Activated naive CD4-positive, alpha-beta T cell treated with anti-CD3 and anti-CD28 coated beads, Interleukin-2, amount 50 U/mL, for 24 hours (primary cell): Measurements from ENCODE around the gene PPP1R1B.

Experiments
- H3K27ac Mint-ChIP-seq: one replicate; pipeline ENCODE4 v1.8.0; 2021; ENCODE audit warnings: mild to moderate bottlenecking, mixed read lengths
- H3K27me3 Mint-ChIP-seq: one replicate; pipeline ENCODE4 v1.8.0; 2021; ENCODE audit warnings: mixed read lengths
- H3K36me3 Mint-ChIP-seq: one replicate; pipeline ENCODE4 v1.8.0; 2021; ENCODE audit warnings: mixed read lengths
- H3K4me1 Mint-ChIP-seq: one replicate; pipeline ENCODE4 v1.8.0; 2021; ENCODE audit warnings: mixed read lengths
- H3K4me3 Mint-ChIP-seq: one replicate; pipeline ENCODE4 v1.8.0; 2021; ENCODE audit warnings: mild to moderate bottlenecking, mixed read lengths
- H3K9me3 Mint-ChIP-seq: one replicate; pipeline ENCODE4 v1.8.0; 2021; ENCODE audit warnings: mixed read lengths

PPP1R1B gene

GRCh38 chr17:39661744-39662541, 35.2 kb downstream of the PPP1R1B start:
- Mint-ChIP-seq H3K9me3 (no peaks in the 10 kb centered on the region), H3K36me3 (peaks cover 7% of the 10 kb centered on the region), H3K27ac (no peak overlapping the region), H3K27me3 (peaks cover 2% of the 10 kb centered on the region), H3K4me1 (peaks cover 26% of the 10 kb centered on the region), H3K4me3 (no peak overlapping the region)

- no peak overlapping the region for H3K4me3 Mint-ChIP-seq
- peaks cover 7% of the 10 kb centered on the region for H3K36me3 Mint-ChIP-seq
- peaks cover 24% of the 10 kb centered on the region for H3K4me1 Mint-ChIP-seq
- H3K27me3 Mint-ChIP-seq: peaks cover 3% of the 10 kb centered on the region
- H3K9me3 Mint-ChIP-seq: no peaks in the 10 kb centered on the region
- no peak overlapping the region for H3K27ac Mint-ChIP-seq
Measured at GRCh38 chr17:39662551-39663339, 36.0 kb downstream of the PPP1R1B start.

- no peak overlapping the region for H3K4me3 Mint-ChIP-seq
- peaks cover 3% of the 10 kb centered on the region for H3K27me3 Mint-ChIP-seq
- H3K9me3 Mint-ChIP-seq: no peaks in the 10 kb centered on the region
- peaks cover 7% of the 10 kb centered on the region for H3K36me3 Mint-ChIP-seq
- H3K4me1 Mint-ChIP-seq: peaks cover 18% of the 10 kb centered on the region
- no peak overlapping the region for H3K27ac Mint-ChIP-seq
Measured at GRCh38 chr17:39663340-39663687, 36.6 kb downstream of the PPP1R1B start.

GRCh38 chr17:39663688-39664580, 37.2 kb downstream of the PPP1R1B start:
- Mint-ChIP-seq H3K27me3 (peaks cover 7% of the 10 kb centered on the region), H3K4me3 (no peak overlapping the region), H3K27ac (peak overlapping the region; percentile 12), H3K9me3 (no peaks in the 10 kb centered on the region), H3K4me1 (peaks cover 18% of the 10 kb centered on the region), H3K36me3 (peaks cover 7% of the 10 kb centered on the region)

GRCh38 chr17:39664581-39665561, 38.1 kb downstream of the PPP1R1B start, which contains the start of gene TCAP:
TSS of gene TCAP (plus strand) at chr17:39665349. CDS start at chr17:39665360, 11 bp downstream.
- Mint-ChIP-seq H3K4me3 (no peak within 1 kb of the TSS), H3K27ac (peak within 1 kb of the TSS; percentile 62), H3K27me3 (peaks cover 8% of the 10 kb centered on the region), H3K4me1 (peaks cover 13% of the 10 kb centered on the region), H3K36me3 (peaks cover 7% of the 10 kb centered on the region), H3K9me3 (no peaks in the 10 kb centered on the region)

- peaks cover 8% of the 10 kb centered on the region for H3K27me3 Mint-ChIP-seq
- H3K36me3 Mint-ChIP-seq: peaks cover 7% of the 10 kb centered on the region
- no peak overlapping the region for H3K4me3 Mint-ChIP-seq
- peaks cover 12% of the 10 kb centered on the region for H3K4me1 Mint-ChIP-seq
- H3K9me3 Mint-ChIP-seq: no peaks in the 10 kb centered on the region
- peak overlapping the region; percentile 23 for H3K27ac Mint-ChIP-seq
Measured at GRCh38 chr17:39665642-39666224, 39.0 kb downstream of the PPP1R1B start.

- Mint-ChIP-seq H3K27me3 (peaks cover 8% of the 10 kb centered on the region), H3K4me3 (no peak overlapping the region), H3K36me3 (peaks cover 4% of the 10 kb centered on the region), H3K4me1 (peaks cover 7% of the 10 kb centered on the region), H3K27ac (peak overlapping the region; percentile 23), H3K9me3 (no peaks in the 10 kb centered on the region)
Measured at GRCh38 chr17:39666231-39666600, 39.5 kb downstream of the PPP1R1B start.

- H3K27ac Mint-ChIP-seq: no peak overlapping the region
- peak overlapping the region; percentile 58 for H3K4me3 Mint-ChIP-seq
- H3K27me3 Mint-ChIP-seq: peaks cover 8% of the 10 kb centered on the region
- peaks cover 6% of the 10 kb centered on the region for H3K4me1 Mint-ChIP-seq
- H3K36me3 Mint-ChIP-seq: peaks cover 1% of the 10 kb centered on the region
- no peaks in the 10 kb centered on the region for H3K9me3 Mint-ChIP-seq
Measured at GRCh38 chr17:39666601-39667261, 40.0 kb downstream of the PPP1R1B start.

- peaks cover 13% of the 10 kb centered on the region for H3K4me1 Mint-ChIP-seq
- peak overlapping the region; percentile 58 for H3K4me3 Mint-ChIP-seq
- H3K27ac Mint-ChIP-seq: no peak overlapping the region
- no peaks in the 10 kb centered on the region for H3K9me3 Mint-ChIP-seq
- no peaks in the 10 kb centered on the region for H3K36me3 Mint-ChIP-seq
- peaks cover 8% of the 10 kb centered on the region for H3K27me3 Mint-ChIP-seq
Measured at GRCh38 chr17:39667262-39667944, 40.7 kb downstream of the PPP1R1B start.

GRCh38 chr17:39667945-39668924, 41.5 kb downstream of the PPP1R1B start, which contains the start of gene PNMT:
TSS of gene PNMT (plus strand) at chr17:39668453. CDS start at chr17:39668476, 23 bp downstream.
- Mint-ChIP-seq H3K4me1 (peaks cover 14% of the 10 kb centered on the region), H3K4me3 (peak within 1 kb of the TSS; percentile 73), H3K27ac (peak within 1 kb of the TSS; percentile 61)

GRCh38 chr17:39669897-39670735, 43.4 kb downstream of the PPP1R1B start:
- Mint-ChIP-seq H3K36me3 (no peaks in the 10 kb centered on the region), H3K27ac (no peak overlapping the region), H3K27me3 (peaks cover 8% of the 10 kb centered on the region), H3K9me3 (no peaks in the 10 kb centered on the region), H3K4me1 (peaks cover 14% of the 10 kb centered on the region), H3K4me3 (no peak overlapping the region)

More at GRCh38 chr17:39667945-39668924, 41.5 kb downstream of the PPP1R1B start, which contains the start of gene PNMT:
- no peaks in the 10 kb centered on the region for H3K36me3 Mint-ChIP-seq
- H3K27me3 Mint-ChIP-seq: peaks cover 8% of the 10 kb centered on the region
- H3K9me3 Mint-ChIP-seq: no peaks in the 10 kb centered on the region
